ENCODE measurements around the gene PKMYT1. TPM values are rescaled to one million over a fixed set of nuclear protein-coding genes. Genes with fewer than 3 reads are reported as not detected.

Gene PKMYT1
- total RNA-seq, 1 donor from 2014 or later, result 4.6 TPM

DNA sequence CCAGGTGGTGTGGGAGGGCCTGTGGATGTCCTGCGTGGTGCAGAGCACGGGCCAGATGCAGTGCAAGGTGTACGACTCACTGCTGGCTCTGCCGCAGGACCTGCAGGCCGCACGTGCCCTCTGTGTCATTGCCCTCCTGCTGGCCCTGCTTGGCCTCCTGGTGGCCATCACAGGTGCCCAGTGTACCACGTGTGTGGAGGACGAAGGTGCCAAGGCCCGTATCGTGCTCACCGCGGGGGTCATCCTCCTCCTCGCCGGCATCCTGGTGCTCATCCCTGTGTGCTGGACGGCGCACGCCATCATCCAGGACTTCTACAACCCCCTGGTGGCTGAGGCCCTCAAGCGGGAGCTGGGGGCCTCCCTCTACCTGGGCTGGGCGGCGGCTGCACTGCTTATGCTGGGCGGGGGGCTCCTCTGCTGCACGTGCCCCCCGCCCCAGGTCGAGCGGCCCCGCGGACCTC is 33.3 kb upstream of the PKMYT1 start:
- Mint-ChIP-seq H3K4me3 (no peak overlapping the region), H3K27ac (no peak overlapping the region), H3K36me3 (peaks cover 2% of the 10 kb centered on the region), H3K27me3 (ENCODE audit: insufficient read depth, low read depth) (peaks cover 23% of the 10 kb centered on the region), H3K9me3 (no peaks in the 10 kb centered on the region), H3K4me1 (peaks cover 36% of the 10 kb centered on the region)
- Histone ChIP-seq H3K36me3 (no peaks in the 10 kb centered on the region), H3K4me3 (no peak overlapping the region), H2AFZ (replicated peaks) (no peak overlapping the region), H3K79me2 (ENCODE audit: low read depth) (peaks cover 22% of the 10 kb centered on the region), H3K9ac (no peak overlapping the region), H3K9me3 (ENCODE audit: low read depth) (no peaks in the 10 kb centered on the region), H3K27me3 (peaks cover 58% of the 10 kb centered on the region), H3K4me1 (peaks cover 28% of the 10 kb centered on the region), H4K20me1 (ENCODE audit: low read depth) (peaks cover 41% of the 10 kb centered on the region), H3K27ac (no peak overlapping the region), H3F3A (ENCODE audit: low read depth) (peaks cover 44% of the 10 kb centered on the region), H3K4me2 (no peak overlapping the region)
- no peak for DNase-seq (ENCODE audit: low spot score)
- TF ChIP-seq, protein P1, sequence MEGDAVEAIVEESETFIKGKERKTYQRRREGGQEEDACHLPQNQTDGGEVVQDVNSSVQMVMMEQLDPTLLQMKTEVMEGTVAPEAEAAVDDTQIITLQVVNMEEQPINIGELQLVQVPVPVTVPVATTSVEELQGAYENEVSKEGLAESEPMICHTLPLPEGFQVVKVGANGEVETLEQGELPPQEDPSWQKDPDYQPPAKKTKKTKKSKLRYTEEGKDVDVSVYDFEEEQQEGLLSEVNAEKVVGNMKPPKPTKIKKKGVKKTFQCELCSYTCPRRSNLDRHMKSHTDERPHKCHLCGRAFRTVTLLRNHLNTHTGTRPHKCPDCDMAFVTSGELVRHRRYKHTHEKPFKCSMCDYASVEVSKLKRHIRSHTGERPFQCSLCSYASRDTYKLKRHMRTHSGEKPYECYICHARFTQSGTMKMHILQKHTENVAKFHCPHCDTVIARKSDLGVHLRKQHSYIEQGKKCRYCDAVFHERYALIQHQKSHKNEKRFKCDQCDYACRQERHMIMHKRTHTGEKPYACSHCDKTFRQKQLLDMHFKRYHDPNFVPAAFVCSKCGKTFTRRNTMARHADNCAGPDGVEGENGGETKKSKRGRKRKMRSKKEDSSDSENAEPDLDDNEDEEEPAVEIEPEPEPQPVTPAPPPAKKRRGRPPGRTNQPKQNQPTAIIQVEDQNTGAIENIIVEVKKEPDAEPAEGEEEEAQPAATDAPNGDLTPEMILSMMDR (IDR thresholded peaks at IDR 0.05), result no peak
- TF ChIP-seq EZH2 (IDR thresholded peaks at IDR 0.05), result no peak

DNA sequence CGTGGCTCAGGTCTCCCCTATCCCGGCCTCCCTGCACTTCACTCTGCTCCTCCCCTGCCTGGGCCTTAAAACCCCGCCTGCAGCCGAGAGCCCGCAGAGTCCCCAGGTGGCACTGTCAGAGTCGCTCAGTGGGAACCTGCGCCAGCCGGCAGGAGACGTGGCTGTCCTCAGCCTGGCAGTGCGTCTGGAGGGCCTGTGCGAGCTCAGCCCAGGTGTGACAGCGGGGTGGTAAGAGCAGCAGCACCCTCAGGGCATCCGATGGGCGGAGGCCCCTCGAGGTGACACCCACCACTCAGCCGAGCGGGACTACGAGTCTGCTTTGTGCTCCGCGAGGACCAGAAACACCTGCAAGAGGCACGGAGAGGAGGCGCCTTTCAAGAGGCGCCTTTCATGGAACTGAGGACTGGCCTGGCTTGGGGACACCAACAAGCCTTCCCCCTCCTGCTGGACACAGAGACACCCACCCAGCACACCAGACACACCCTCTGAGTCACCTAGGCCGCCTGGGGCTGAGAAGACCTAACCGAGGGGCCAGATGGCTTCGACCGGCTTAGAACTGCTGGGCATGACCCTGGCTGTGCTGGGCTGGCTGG is 32.7 kb upstream of the PKMYT1 start, which contains the start of gene CLDN9:
Gene CLDN9, plus strand, starts transcription at position 96 of the 593 bp plus-strand sequence. Its CDS starts 440 bp downstream, at position 536.
- Mint-ChIP-seq H3K4me1 (peaks cover 37% of the 10 kb centered on the region), H3K4me3 (peak within 1 kb of the TSS; percentile 75), H3K27ac (no peak within 1 kb of the TSS), H3K36me3 (peaks cover 2% of the 10 kb centered on the region), H3K27me3 (ENCODE audit: insufficient read depth, low read depth) (peaks cover 26% of the 10 kb centered on the region), H3K9me3 (no peaks in the 10 kb centered on the region)
- H3K27ac ChIP-seq, result no peak within 1 kb of the TSS
- peak; percentile 58 for DNase-seq (ENCODE audit: low spot score)
- no peak within 1 kb of the TSS for H3K9ac ChIP-seq
- H3K4me1 ChIP-seq, result peaks cover 34% of the 10 kb centered on the region
- H3K36me3 ChIP-seq, result no peaks in the 10 kb centered on the region
- H3K4me2 ChIP-seq, result peak within 1 kb of the TSS; percentile 74
- no peak within 1 kb of the TSS for H2AFZ ChIP-seq (replicated peaks)
- H3K27me3 ChIP-seq, result peaks cover 64% of the 10 kb centered on the region
- H3K9me3 ChIP-seq (ENCODE audit: low read depth), result no peaks in the 10 kb centered on the region
- peak within 1 kb of the TSS; percentile 26 for H3K4me3 ChIP-seq
- H4K20me1 ChIP-seq (ENCODE audit: low read depth), result peaks cover 41% of the 10 kb centered on the region
- H3F3A ChIP-seq (ENCODE audit: low read depth), result peaks cover 46% of the 10 kb centered on the region
- peaks cover 21% of the 10 kb centered on the region for H3K79me2 ChIP-seq (ENCODE audit: low read depth)
- TF ChIP-seq, protein P1 (IDR thresholded peaks at IDR 0.05), result no peak
- TF ChIP-seq EZH2phosphoT487 (IDR thresholded peaks at IDR 0.05) (no peak), EZH2 (IDR thresholded peaks at IDR 0.05) (peak; percentile 64)

DNA sequence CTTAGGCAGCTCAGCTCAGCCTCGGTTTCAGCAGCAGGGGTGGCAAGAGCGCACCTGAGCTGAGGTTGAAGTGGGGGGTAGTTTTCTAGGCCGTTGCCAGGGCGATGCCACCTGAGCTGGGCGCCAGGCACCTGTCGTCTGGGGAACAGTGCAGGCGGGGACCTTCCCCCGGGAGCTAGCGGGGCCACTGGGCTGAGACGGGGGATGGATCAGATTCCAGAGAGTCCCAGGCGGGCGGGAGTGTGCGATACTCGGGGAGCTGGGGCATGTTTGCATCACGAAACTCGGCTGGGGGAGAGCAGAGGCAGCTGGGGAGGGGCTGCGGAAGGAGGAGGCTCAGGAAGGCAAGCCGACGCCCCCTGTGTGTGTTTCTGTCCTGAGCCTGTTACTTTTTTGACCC is 32.0 kb upstream of the PKMYT1 start:
- peaks cover 66% of the 10 kb centered on the region for H3K27me3 ChIP-seq
- H3F3A ChIP-seq (ENCODE audit: low read depth), result peaks cover 47% of the 10 kb centered on the region
- peak overlapping the region; percentile 75 for H3K4me3 Mint-ChIP-seq
- peaks cover 39% of the 10 kb centered on the region for H3K4me1 Mint-ChIP-seq
- peaks cover 39% of the 10 kb centered on the region for H3K4me1 ChIP-seq
- H3K36me3 ChIP-seq, result no peaks in the 10 kb centered on the region
- peak; percentile 43 for DNase-seq (ENCODE audit: low spot score)
- peaks cover 2% of the 10 kb centered on the region for H3K36me3 Mint-ChIP-seq
- no peaks in the 10 kb centered on the region for H3K9me3 Mint-ChIP-seq
- H3K4me2 ChIP-seq, result peak overlapping the region; percentile 74
- peak overlapping the region; percentile 26 for H3K4me3 ChIP-seq
- no peak overlapping the region for H3K27ac Mint-ChIP-seq
- peaks cover 29% of the 10 kb centered on the region for H3K27me3 Mint-ChIP-seq (ENCODE audit: insufficient read depth, low read depth)
- no peak overlapping the region for H3K9ac ChIP-seq
- no peak overlapping the region for H3K27ac ChIP-seq
- no peak overlapping the region for H2AFZ ChIP-seq (replicated peaks)
- TF ChIP-seq EZH2phosphoT487 (IDR thresholded peaks at IDR 0.05) (no peak), EZH2 (IDR thresholded peaks at IDR 0.05) (no peak)
- TF ChIP-seq, protein P1 (IDR thresholded peaks at IDR 0.05), result no peak
- peaks cover 14% of the 10 kb centered on the region for H3K79me2 ChIP-seq (ENCODE audit: low read depth)
- no peaks in the 10 kb centered on the region for H3K9me3 ChIP-seq (ENCODE audit: low read depth)
- peaks cover 39% of the 10 kb centered on the region for H4K20me1 ChIP-seq (ENCODE audit: low read depth)

All from neural progenitor cell (in vitro differentiated cells).